H1 (cell line): ENCODE results near the gene LPP. TPM values are rescaled to one million over a fixed set of nuclear protein-coding genes. Genes with fewer than 3 reads are reported as not detected.
A peak's percentile ranks its signal among the peaks of the same experiment; 100 is the strongest.

Experiments used
- CTCF ChIA-PET: fragments of 300-600 bp; sonication (Branson Sonifier 250); formaldehyde crosslinking; loops from one replicate; lab custom pipeline; 2021; ENCODE audit not compliant: partially characterized antibody; lab: Charles Lee
- POLR2A ChIA-PET: fragments of 300-600 bp; sonication (Branson Sonifier 250); formaldehyde crosslinking; loops from one replicate; lab custom pipeline; 2021; ENCODE audit warnings: inconsistent platforms; ENCODE audit not compliant: partially characterized antibody; lab: Charles Lee
- DNase-seq, 2 experiments: peaks; one replicate each; pipeline versions ENCODE4 v3.0.0 to v3.0.0-alpha.2; 2010 to 2022; ENCODE audit warnings: low spot score in 2 of 2, low read depth in 1 of 2, mixed read lengths in 1 of 2
- FAIRE-seq: peaks from 2 replicates; lab custom pipeline; 2011; peaks lifted over from hg19 to GRCh38; lab: Jason Lieb, UNC
- H2AFZ ChIP-seq: 2 replicates; pipeline ENCODE4 v1.8.1; 2012; ENCODE audit warnings: low read length, inconsistent platforms
- H2AK5ac ChIP-seq: 2 replicates; pipeline ENCODE4 v1.6.1; 2013; ENCODE audit warnings: low read depth, low read length
- H2BK120ac ChIP-seq: replicated peaks from 2 replicates; pipeline ENCODE3; 2013; ENCODE audit warnings: low read depth, low read length, inconsistent platforms
- H2BK12ac ChIP-seq: 2 replicates; pipeline ENCODE4 v1.6.1; 2013; ENCODE audit warnings: low read depth, low read length
- H2BK15ac ChIP-seq: 2 replicates; pipeline ENCODE4 v1.6.1; 2013; ENCODE audit warnings: low read length
- H2BK20ac ChIP-seq: 2 replicates; pipeline ENCODE4 v1.6.1; 2013; ENCODE audit warnings: low read length
- H2BK5ac ChIP-seq: 2 replicates; pipeline ENCODE4 v1.6.1; 2013; ENCODE audit warnings: low read depth, low read length
- H3K14ac ChIP-seq: 2 replicates; pipeline ENCODE4 v1.6.1; 2013; ENCODE audit warnings: inconsistent platforms; ENCODE audit not compliant: insufficient read length
- H3K18ac ChIP-seq: 2 replicates; pipeline ENCODE4 v1.6.1; 2013; ENCODE audit warnings: low read length; ENCODE audit errors: extremely low read depth
- H3K23ac ChIP-seq: 2 replicates; pipeline ENCODE4 v1.6.1; 2013; ENCODE audit warnings: inconsistent platforms; ENCODE audit not compliant: insufficient read length
- H3K23me2 ChIP-seq: 2 replicates; pipeline ENCODE4 v1.6.1; 2013; ENCODE audit warnings: low read depth, low read length
- H3K27ac ChIP-seq: 2 replicates; pipeline ENCODE4 v1.6.1; 2011; ENCODE audit warnings: low read depth, low read length, inconsistent platforms
- H3K27me3 ChIP-seq, 4 experiments: replicated peaks in 1 of 4; 1 replicate in 1 of 4; 2 replicates in 3 of 4; pipeline versions ENCODE4 v1.6.1 to v1.8.1; 2011 to 2013; ENCODE audit warnings: low read length in 3 of 4, mild to moderate bottlenecking in 3 of 4, inconsistent platforms in 2 of 4, mixed read lengths in 2 of 4, moderate library complexity in 1 of 4; ENCODE audit not compliant: control insufficient read depth in 3 of 4, insufficient read depth in 3 of 4; ENCODE audit errors: extremely low read depth in 1 of 4
- H3K36me3 ChIP-seq, 4 experiments: 2 replicates each; pipeline versions ENCODE4 v1.6.1 to v1.8.1; 2011 to 2013; ENCODE audit warnings: mild to moderate bottlenecking in 4 of 4, low read length in 3 of 4, moderate library complexity in 2 of 4, control low read depth in 1 of 4, inconsistent platforms in 1 of 4; ENCODE audit not compliant: insufficient read depth in 4 of 4, control insufficient read depth in 2 of 4
- H3K4ac ChIP-seq: replicated peaks from 2 replicates; pipeline ENCODE3; 2013; ENCODE audit warnings: low read length, low read depth, mixed read lengths, inconsistent platforms; ENCODE audit not compliant: insufficient read length
- H3K4me1 ChIP-seq, 4 experiments: replicated peaks in 1 of 4; 1 replicate in 1 of 4; 2 replicates in 3 of 4; pipeline versions ENCODE4 v1.6.1 to v1.8.1; 2011 to 2013; ENCODE audit warnings: low read length in 3 of 4, inconsistent platforms in 2 of 4, mixed read lengths in 1 of 4; ENCODE audit not compliant: insufficient read depth in 4 of 4, control insufficient read depth in 3 of 4
- H3K4me2 ChIP-seq, 2 experiments: 2 replicates each; pipeline versions ENCODE4 v1.6.1 to v1.8.1; 2011 to 2013; ENCODE audit warnings: low read depth in 2 of 2, low read length in 2 of 2, control low read depth in 1 of 2, inconsistent platforms in 1 of 2, mild to moderate bottlenecking in 1 of 2; ENCODE audit not compliant: insufficient read depth in 1 of 2
- H3K4me3 ChIP-seq, 4 experiments: fragments of 200-600, 300-600 bp in 1 of 4; sonication (generic), shearing (Covaris generic), sonication (Bioruptor Twin) in 1 of 4; 2 replicates each; pipeline versions ENCODE4 v1.5.1 to v1.8.1; 2011 to 2016; ENCODE audit warnings: low read length in 4 of 4, low read depth in 3 of 4, control low read depth in 2 of 4, inconsistent platforms in 2 of 4, mild to moderate bottlenecking in 2 of 4, mixed read lengths in 1 of 4, moderate library complexity in 1 of 4; ENCODE audit not compliant: insufficient read depth in 2 of 4; ENCODE audit errors: extremely low read depth in 1 of 4
- H3K56ac ChIP-seq: replicated peaks from 2 replicates; pipeline ENCODE3; 2013; ENCODE audit warnings: low read depth, mild to moderate bottlenecking, mixed read lengths, low read length, inconsistent platforms; ENCODE audit not compliant: insufficient read length
- H3K79me1 ChIP-seq: 2 replicates; pipeline ENCODE4 v1.6.1; 2013; ENCODE audit warnings: low read depth, low read length, control low read depth
- H3K79me2 ChIP-seq, 2 experiments: 2 replicates each; pipeline versions ENCODE4 v1.6.1 to v1.8.1; 2012 to 2013; ENCODE audit warnings: low read length in 2 of 2, mild to moderate bottlenecking in 2 of 2, inconsistent platforms in 1 of 2; ENCODE audit not compliant: insufficient read depth in 2 of 2, control insufficient read depth in 1 of 2
- H3K9ac ChIP-seq, 4 experiments: replicated peaks in 1 of 4; 1 replicate in 1 of 4; 2 replicates in 3 of 4; pipeline versions ENCODE4 v1.6.1 to v1.8.1; 2011 to 2013; ENCODE audit warnings: low read depth in 3 of 4, low read length in 3 of 4, control low read depth in 2 of 4, mild to moderate bottlenecking in 2 of 4, moderate library complexity in 2 of 4, inconsistent platforms in 1 of 4; ENCODE audit errors: extremely low read depth in 1 of 4
- H3K9me3 ChIP-seq, 2 experiments: 2 replicates each; pipeline versions ENCODE4 v1.6.1 to v1.8.1; 2012 to 2013; ENCODE audit warnings: mild to moderate bottlenecking in 2 of 2, moderate library complexity in 2 of 2, control low read depth in 1 of 2, inconsistent platforms in 1 of 2, low read depth in 1 of 2, low read length in 1 of 2, mixed read lengths in 1 of 2; ENCODE audit not compliant: insufficient read depth in 2 of 2
- H4K20me1 ChIP-seq, 2 experiments: replicated peaks in 1 of 2; 2 replicates each; pipeline versions ENCODE3 to v1.8.1; 2011 to 2013; ENCODE audit warnings: inconsistent platforms in 2 of 2, low read length in 2 of 2, mild to moderate bottlenecking in 1 of 2; ENCODE audit not compliant: insufficient read depth in 2 of 2, control insufficient read depth in 1 of 2
- H4K5ac ChIP-seq: 2 replicates; pipeline ENCODE4 v1.6.1; 2013; ENCODE audit warnings: low read length, low read depth, mixed read lengths, inconsistent platforms; ENCODE audit not compliant: insufficient read length
- H4K8ac ChIP-seq: 2 replicates; pipeline ENCODE4 v1.8.0; 2013; ENCODE audit warnings: mild to moderate bottlenecking, moderate library complexity, low read length, inconsistent platforms; ENCODE audit not compliant: insufficient read depth; ENCODE audit errors: extremely low read depth
- H4K91ac ChIP-seq: replicated peaks from 2 replicates; pipeline ENCODE3; 2013; ENCODE audit warnings: low read length, mixed read lengths, inconsistent platforms; ENCODE audit not compliant: insufficient read length
- BACH1 ChIP-seq: IDR thresholded peaks from 2 replicates; pipeline ENCODE4 v1.6.1; 2012; ENCODE audit warnings: low read length, improper control_type of control experiment
- CBX5 ChIP-seq: fragments of 300-800, 300-1000 bp; sonication (generic); IDR thresholded peaks from 2 replicates; pipeline ENCODE4 v1.7.1; 2016; ENCODE audit warnings: antibody characterized with exemption, low read length, low read depth
- CREB1 ChIP-seq: IDR thresholded peaks from 2 replicates; pipeline ENCODE4 v1.6.1; 2012; ENCODE audit warnings: inconsistent platforms
- EGR1 ChIP-seq: IDR thresholded peaks from 2 replicates; pipeline ENCODE4 v1.6.1; 2011; ENCODE audit warnings: low read depth, low read length, borderline replicate concordance
- EP300 ChIP-seq, 2 experiments: IDR thresholded peaks; 1 replicate in 1 of 2; 2 replicates in 1 of 2; pipeline ENCODE4 v1.6.1; 2011 to 2012; ENCODE audit warnings: low read depth in 2 of 2, low read length in 2 of 2, mild to moderate bottlenecking in 2 of 2, borderline replicate concordance in 1 of 2, inconsistent platforms in 1 of 2, moderate library complexity in 1 of 2
- NANOG ChIP-seq: IDR thresholded peaks from 2 replicates; pipeline ENCODE4 v1.6.1; 2011; ENCODE audit warnings: low read length, low read depth, mild to moderate bottlenecking, inconsistent platforms; ENCODE audit not compliant: insufficient read depth, poor library complexity, severe bottlenecking
- SP1 ChIP-seq: IDR thresholded peaks from 2 replicates; pipeline ENCODE4 v1.6.1; 2011; ENCODE audit warnings: low read depth, low read length
- SP4 ChIP-seq: IDR thresholded peaks from 2 replicates; pipeline ENCODE4 v1.6.1; 2012; ENCODE audit warnings: low read length, inconsistent platforms
- TAF7 ChIP-seq: optimal IDR thresholded peaks from 2 replicates; pipeline ENCODE3; 2011; ENCODE audit warnings: low read depth, mild to moderate bottlenecking, inconsistent platforms, low read length, moderate library complexity, borderline replicate concordance
- TBP ChIP-seq: IDR thresholded peaks from 2 replicates; pipeline ENCODE4 v1.6.1; 2011; ENCODE audit warnings: low read depth, low read length, improper control_type of control experiment
- USF2 ChIP-seq: IDR thresholded peaks from 2 replicates; pipeline ENCODE4 v1.6.1; 2011; ENCODE audit warnings: low read length, improper control_type of control experiment
- WGBS, 2 experiments: shearing (Covaris generic) in 1 of 2; methylation state at CpG; one replicate each; pipeline versions ENCODE4 v1.1.6 to v1.1.7; 2013 to 2015; ENCODE audit warnings: low lambda C conversion rate in 2 of 2, mixed read lengths in 2 of 2, inconsistent platforms in 1 of 2, low coverage in 1 of 2, missing lambda C conversion rate in 1 of 2; ENCODE audit not compliant: insufficient replicate concordance in 2 of 2, insufficient coverage in 1 of 2, insufficient read length in 1 of 2; ENCODE audit errors: extremely low coverage in 1 of 2, missing lambda C conversion rate in 1 of 2; 5-methylcytosine and 5-hydroxymethylcytosine counted together
- polyA plus RNA-seq, 7 experiments: library from polyadenylated mRNA; depleted of rRNA in 3 of 7; stranded (reverse) in 5 of 7; unstranded in 2 of 7; fragments of >200 nt in 5 of 7; fragments of 200-250 nt in 2 of 7; gene quantifications; 1 replicate in 5 of 7; 2 replicates in 1 of 7; 4 replicates in 1 of 7; pipeline versions ENCODE4 v1.2.1 to v1.2.3, GENCODE V29; 2011 to 2013; ENCODE audit warnings: missing spikeins in 2 of 7, mixed read lengths in 2 of 7
- total RNA-seq: library from RNA; stranded (reverse); fragmentation: NEBNext Ultra II Directional; extraction: Animal tissue kit (Norgen Biotek cat#: 25700); gene quantifications from 2 replicates; pipeline ENCODE4 v1.2.1, GENCODE V29; 2021

The LPP gene
- total and polyA plus RNA-seq, 2 of the 8 experiments (the other 6 are each of a cell fraction or from before 2014, with no cell fraction given) = 10.0 to 53.3 TPM

GRCh38 chr3:188397766-188398705 is 244.1 kb downstream of the LPP start:
- POLR2A ChIA-PET = no interaction called here
- H3K27ac ChIP-seq = no peak overlapping the region; the same call in 1 of the 2 replicates
- TF ChIP-seq SP1 = no peak
- TF ChIP-seq NANOG = no peak
- no peak for TF ChIP-seq SP4
- TF ChIP-seq CBX5 = no peak
- TF ChIP-seq EGR1 = no peak
- no peak for TF ChIP-seq TBP
- TF ChIP-seq USF2 = no peak
- TF ChIP-seq BACH1 = no peak
- no peak for TF ChIP-seq EP300 (IDR thresholded peaks at IDR 0.05; ENCODE audit: borderline replicate concordance in 1 of 2, low read depth in 2 of 2, low read length in 2 of 2)
- TF ChIP-seq TAF7 = no peak
- no peak for TF ChIP-seq CREB1

More at GRCh38 chr3:188397766-188398705, 244.1 kb downstream of the LPP start:
- Histone ChIP-seq H2BK5ac (no peak overlapping the region), H4K20me1 (no peaks in the 10 kb centered on the region), H3K27me3 (no peaks in the 10 kb centered on the region), H3K4ac (no peak overlapping the region), H2BK20ac (no peak overlapping the region; the same call in 1 of the 2 replicates), H2BK12ac (no peak overlapping the region; the same call in 1 of the 2 replicates), H2BK120ac (no peak overlapping the region), H2AK5ac (no peak overlapping the region), H2BK15ac (no peak overlapping the region), H3K56ac (no peak overlapping the region), H3K23me2 (no peaks in the 10 kb centered on the region), H3K14ac (no peak overlapping the region), H3K9me3 (no peaks in the 10 kb centered on the region), H3K18ac (no peak overlapping the region), H3K4me2 (no peak overlapping the region), H2AFZ (no peak overlapping the region), H4K8ac (no peak overlapping the region), H3K9ac (no peak overlapping the region), H3K23ac (no peak overlapping the region), H3K4me1 (no peaks in the 10 kb centered on the region), H3K36me3 (no peaks in the 10 kb centered on the region), H4K91ac (no peak overlapping the region), H4K5ac (no peak overlapping the region), H3K4me3 (no peak overlapping the region), H3K79me2 (no peaks in the 10 kb centered on the region), H3K79me1 (no peaks in the 10 kb centered on the region)
- WGBS, 2 experiments = 94% methylated on average over 12 of the region's 12 CpGs; no CpG with 5 or more reads in 1 of the 2 experiments
- CTCF ChIA-PET = interaction anchor here (0.7 to 1.5 kb wide), 3 partner anchors 9 to 658 kb away, joined by 3 read pairs; no protein-coding TSS in a partner anchor
- DNase-seq (no peak), FAIRE-seq (peak; percentile 48)
